LNCAP (cell line): ENCODE data around the gene NFKB1.

ENCODE experiments used
- TF ChIP-seq, protein P1 (sequence below): fragments of 450-650 bp; IDR thresholded peaks from 2 replicates; pipeline ENCODE4 v1.5.1; 2017; ENCODE audit warnings: mild to moderate bottlenecking

NFKB1 gene

DNA sequence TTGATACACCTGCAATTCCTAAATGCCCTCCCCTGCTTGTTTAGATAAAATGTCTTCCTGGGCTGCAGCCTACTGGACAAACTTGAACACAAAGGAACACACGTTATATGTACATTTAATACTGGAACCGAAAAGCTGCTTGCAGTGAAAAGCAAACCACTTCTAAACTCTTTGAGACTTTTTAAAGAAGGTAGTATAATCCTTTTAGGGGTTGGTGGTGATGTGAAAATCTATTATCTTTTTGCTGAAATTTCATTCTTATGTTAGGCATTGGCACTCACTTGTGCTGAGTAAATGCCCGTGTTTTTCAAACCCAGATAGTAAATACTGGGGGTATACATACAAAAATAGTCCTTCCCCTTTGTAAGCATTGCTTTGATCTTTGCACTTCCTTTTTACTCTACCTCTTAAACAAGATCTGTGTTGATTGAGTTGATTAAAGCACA lies 2.2 kb downstream of the NFKB1 start:
- TF ChIP-seq, protein P1, sequence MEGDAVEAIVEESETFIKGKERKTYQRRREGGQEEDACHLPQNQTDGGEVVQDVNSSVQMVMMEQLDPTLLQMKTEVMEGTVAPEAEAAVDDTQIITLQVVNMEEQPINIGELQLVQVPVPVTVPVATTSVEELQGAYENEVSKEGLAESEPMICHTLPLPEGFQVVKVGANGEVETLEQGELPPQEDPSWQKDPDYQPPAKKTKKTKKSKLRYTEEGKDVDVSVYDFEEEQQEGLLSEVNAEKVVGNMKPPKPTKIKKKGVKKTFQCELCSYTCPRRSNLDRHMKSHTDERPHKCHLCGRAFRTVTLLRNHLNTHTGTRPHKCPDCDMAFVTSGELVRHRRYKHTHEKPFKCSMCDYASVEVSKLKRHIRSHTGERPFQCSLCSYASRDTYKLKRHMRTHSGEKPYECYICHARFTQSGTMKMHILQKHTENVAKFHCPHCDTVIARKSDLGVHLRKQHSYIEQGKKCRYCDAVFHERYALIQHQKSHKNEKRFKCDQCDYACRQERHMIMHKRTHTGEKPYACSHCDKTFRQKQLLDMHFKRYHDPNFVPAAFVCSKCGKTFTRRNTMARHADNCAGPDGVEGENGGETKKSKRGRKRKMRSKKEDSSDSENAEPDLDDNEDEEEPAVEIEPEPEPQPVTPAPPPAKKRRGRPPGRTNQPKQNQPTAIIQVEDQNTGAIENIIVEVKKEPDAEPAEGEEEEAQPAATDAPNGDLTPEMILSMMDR: no peak

GRCh38 chr4:102503831-102504786 lies 3.0 kb downstream of the NFKB1 start:
- TF ChIP-seq, protein P1: no peak

- TF ChIP-seq, protein P1: no peak
Observed at GRCh38 chr4:102504941-102505340, 3.8 kb downstream of the NFKB1 start.

DNA sequence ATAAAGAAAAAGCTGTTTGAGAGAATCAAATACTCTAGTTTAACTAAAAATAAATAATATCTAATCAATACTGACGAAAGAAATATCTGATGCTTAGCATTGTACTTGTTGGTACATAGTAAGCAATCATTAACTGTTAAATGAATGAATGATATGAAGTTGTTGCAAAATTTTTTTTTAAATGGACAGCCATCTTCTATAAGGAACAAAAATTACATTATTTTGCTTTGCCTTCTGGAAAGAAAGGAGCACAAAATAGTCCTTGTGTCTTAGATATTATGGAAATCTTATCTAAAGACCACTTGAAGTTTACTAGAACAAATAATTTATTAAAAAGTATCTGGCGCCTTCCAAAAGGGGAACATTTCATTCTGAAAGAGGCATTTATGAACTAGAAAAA lies 4.5 kb downstream of the NFKB1 start:
- TF ChIP-seq, protein P1: no peak

DNA sequence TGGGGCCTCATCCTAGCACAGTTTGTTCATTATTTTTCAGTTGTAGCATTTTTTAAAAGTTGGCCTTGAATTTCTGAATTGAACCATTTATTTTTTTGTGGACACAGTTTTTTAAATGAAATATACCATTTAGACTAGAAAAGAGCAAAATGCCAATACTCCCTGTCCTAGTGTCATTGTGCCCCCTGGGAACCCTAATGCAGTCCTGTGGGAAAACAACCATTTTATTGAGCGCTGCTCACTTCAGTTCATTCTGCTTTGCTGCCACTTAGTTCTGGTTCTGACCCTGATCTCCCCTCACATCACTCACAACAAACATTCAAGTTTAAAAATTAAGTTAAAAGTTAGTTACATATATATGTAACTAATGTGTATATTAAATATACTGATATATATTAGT lies 5.4 kb downstream of the NFKB1 start:
- TF ChIP-seq, protein P1: no peak

DNA sequence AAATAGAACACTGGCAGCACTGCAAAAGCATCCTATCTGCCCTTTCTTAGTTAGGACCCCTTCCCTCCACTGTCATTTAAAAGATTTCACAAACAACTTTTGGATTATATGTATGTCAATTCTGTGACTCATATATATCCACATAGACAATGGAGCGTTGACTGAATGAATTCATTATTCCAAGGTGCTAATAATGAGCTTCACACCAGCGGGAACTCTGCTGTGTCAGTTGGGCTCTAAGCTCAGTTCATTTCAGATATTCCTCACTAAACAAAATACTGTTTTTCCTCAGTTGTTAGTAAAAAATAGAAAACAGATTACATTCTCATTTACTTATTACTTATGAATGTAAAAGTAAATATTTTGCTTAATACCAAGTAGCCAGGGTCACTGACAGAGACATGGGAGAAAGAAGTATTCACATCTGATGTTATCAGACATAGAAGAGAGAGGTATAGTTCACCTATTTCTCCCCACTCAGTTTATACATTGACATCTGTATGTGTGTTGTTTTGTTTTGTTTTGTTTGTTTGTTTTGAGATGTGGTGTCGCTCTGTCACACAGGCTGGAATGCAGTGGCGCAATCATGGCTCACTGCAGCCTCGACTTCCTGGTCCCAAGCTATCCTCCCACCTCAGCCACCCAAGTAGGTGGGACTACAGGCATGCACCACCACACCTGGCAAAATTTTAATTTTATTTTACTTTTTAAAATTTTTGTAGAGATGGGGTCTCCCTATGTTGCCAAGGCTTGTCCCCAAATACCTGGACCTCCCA lies 10.9 kb downstream of the NFKB1 start:
- TF ChIP-seq, protein P1: no peak

DNA sequence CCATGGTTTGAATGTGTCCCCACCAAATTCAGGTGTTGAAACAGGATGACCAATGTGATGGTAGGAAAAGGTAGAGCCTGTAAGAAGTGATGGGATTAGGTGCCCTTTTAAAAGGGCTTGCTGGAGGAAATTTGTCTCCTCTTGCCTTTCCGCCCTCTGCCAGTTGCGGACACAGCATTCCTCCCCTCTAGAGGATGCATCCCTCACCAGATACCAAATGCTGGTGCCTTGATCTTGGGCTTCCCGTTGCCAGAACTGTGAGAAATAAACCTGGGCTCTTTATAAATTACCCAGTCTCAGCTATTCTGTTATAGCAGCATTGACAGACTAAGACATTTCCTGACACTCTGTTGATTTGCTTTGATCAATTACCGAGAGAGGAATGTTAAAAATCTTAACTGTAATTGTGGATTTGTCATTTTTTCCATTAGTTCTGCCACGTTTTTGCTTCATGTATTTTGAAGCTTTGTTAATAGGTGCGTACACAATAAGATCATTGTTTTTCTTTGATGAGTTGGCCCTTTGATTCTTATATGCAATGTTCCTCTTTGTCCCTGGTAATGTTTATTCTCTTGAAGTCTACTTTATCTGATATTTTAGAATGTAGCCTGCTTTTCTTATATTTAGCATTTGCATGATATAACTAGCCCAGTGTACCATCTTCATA lies 13.3 kb downstream of the NFKB1 start:
- TF ChIP-seq, protein P1: no peak
